Measurements from ENCODE around the gene LRMDA.

- no peak for TF ChIP-seq CTCF (conservative IDR thresholded peaks at IDR 0.05; ENCODE audit: low read depth, low read length)
- no peak for TF ChIP-seq EZH2 (IDR thresholded peaks at IDR 0.05; ENCODE audit: low read length, unreplicated experiment)
- no peak for TF ChIP-seq EZH2phosphoT487 (IDR thresholded peaks at IDR 0.05; ENCODE audit: borderline replicate concordance, low read length)
Measured at GRCh38 chr10:75944061-75944460, 512.6 kb downstream of the LRMDA start.
